Activated B cell treated with CpG ODN at 0.5 μM for 24 hours (primary cell): ENCODE measurements around the gene CXCR3. TPM values are rescaled to one million over a fixed set of nuclear protein-coding genes. Genes with fewer than 3 reads are reported as not detected.
"Not testable (repeated sequence)": the region's sequence is repeated elsewhere in the genome, so short reads cannot be mapped to it uniquely, and the experiment has no call there.

ENCODE experiments used
- ATAC-seq: fragments of 200-7000 bp; cut with Tn5 transposase; one replicate; pipeline ENCODE4 v1.10.0; 2021; ENCODE audit warnings: low read depth, mild to moderate bottlenecking, moderate library complexity
- CTCF ChIA-PET: fragments of 350-600 bp; sonication (Branson Sonifier 250); formaldehyde crosslinking; loops from one replicate; lab custom pipeline; 2021; ENCODE audit warnings: antibody characterized with exemption; lab: Charles Lee
- POLR2A ChIA-PET: fragments of 350-600 bp; sonication (Branson Sonifier 250); formaldehyde crosslinking; loops from one replicate; lab custom pipeline; 2021; ENCODE audit warnings: antibody characterized with exemption; lab: Charles Lee
- DNase-seq: peaks from one replicate; pipeline ENCODE4 v3.0.0; 2022
- H3K27ac Mint-ChIP-seq: one replicate; pipeline ENCODE4 v1.8.0; 2020; ENCODE audit warnings: mixed read lengths
- H3K27me3 Mint-ChIP-seq: one replicate; pipeline ENCODE4 v1.8.0; 2021; ENCODE audit warnings: mixed read lengths
- H3K36me3 Mint-ChIP-seq: one replicate; pipeline ENCODE4 v1.8.0; 2021; ENCODE audit warnings: low read depth, mixed read lengths
- H3K4me1 Mint-ChIP-seq: one replicate; pipeline ENCODE4 v1.8.0; 2021; ENCODE audit warnings: mixed read lengths
- H3K4me3 Mint-ChIP-seq: one replicate; pipeline ENCODE4 v1.8.0; 2020; ENCODE audit warnings: mild to moderate bottlenecking, mixed read lengths
- H3K9me3 Mint-ChIP-seq: one replicate; pipeline ENCODE4 v1.8.0; 2020; ENCODE audit warnings: mixed read lengths
- intact Hi-C: fragments of 100-400 bp; cut with micrococcal nuclease; formaldehyde crosslinking; loops from one replicate; pipeline ENCODE4 v1.15.1; 2024
- total RNA-seq: library from RNA; stranded (reverse); gene quantifications from 2 replicates; pipeline ENCODE4 v1.2.3, GENCODE V29; 2022
- TF ChIP-seq, protein P1 (sequence below): fragments of 200-600 bp; IDR thresholded peaks from one replicate; pipeline ENCODE4 v1.8.0; 2022; ENCODE audit warnings: antibody characterized with exemption, mild to moderate bottlenecking

CXCR3 gene
- total RNA-seq, 1 donor from 2014 or later, result 5.4 TPM

- Mint-ChIP-seq H3K9me3 (no peaks in the 10 kb centered on the region), H3K4me3 (no peak overlapping the region), H3K27me3 (no peaks in the 10 kb centered on the region), H3K36me3 (peaks cover 70% of the 10 kb centered on the region), H3K4me1 (no peaks in the 10 kb centered on the region), H3K27ac (no peak overlapping the region)
- ChIA-PET CTCF (no interaction called here), POLR2A (no interaction called here)
- DNase-seq (no peak), ATAC-seq (no peak)
- intact Hi-C loops, result no loop called here
- TF ChIP-seq, protein P1, sequence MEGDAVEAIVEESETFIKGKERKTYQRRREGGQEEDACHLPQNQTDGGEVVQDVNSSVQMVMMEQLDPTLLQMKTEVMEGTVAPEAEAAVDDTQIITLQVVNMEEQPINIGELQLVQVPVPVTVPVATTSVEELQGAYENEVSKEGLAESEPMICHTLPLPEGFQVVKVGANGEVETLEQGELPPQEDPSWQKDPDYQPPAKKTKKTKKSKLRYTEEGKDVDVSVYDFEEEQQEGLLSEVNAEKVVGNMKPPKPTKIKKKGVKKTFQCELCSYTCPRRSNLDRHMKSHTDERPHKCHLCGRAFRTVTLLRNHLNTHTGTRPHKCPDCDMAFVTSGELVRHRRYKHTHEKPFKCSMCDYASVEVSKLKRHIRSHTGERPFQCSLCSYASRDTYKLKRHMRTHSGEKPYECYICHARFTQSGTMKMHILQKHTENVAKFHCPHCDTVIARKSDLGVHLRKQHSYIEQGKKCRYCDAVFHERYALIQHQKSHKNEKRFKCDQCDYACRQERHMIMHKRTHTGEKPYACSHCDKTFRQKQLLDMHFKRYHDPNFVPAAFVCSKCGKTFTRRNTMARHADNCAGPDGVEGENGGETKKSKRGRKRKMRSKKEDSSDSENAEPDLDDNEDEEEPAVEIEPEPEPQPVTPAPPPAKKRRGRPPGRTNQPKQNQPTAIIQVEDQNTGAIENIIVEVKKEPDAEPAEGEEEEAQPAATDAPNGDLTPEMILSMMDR, result no peak
Measured at GRCh38 chrX:71599965-71600364, 18.3 kb downstream of the CXCR3 start.

GRCh38 chrX:71593210-71593609 lies 25.1 kb downstream of the CXCR3 start:
- H3K4me1 Mint-ChIP-seq, H3K27me3 Mint-ChIP-seq, H3K9me3 Mint-ChIP-seq, H3K27ac Mint-ChIP-seq, POLR2A ChIA-PET, H3K4me3 Mint-ChIP-seq, ATAC-seq, CTCF ChIA-PET, intact Hi-C loops, DNase-seq: not testable (repeated sequence)
- H3K36me3 Mint-ChIP-seq, result peaks cover 23% of the 10 kb centered on the region

DNA sequence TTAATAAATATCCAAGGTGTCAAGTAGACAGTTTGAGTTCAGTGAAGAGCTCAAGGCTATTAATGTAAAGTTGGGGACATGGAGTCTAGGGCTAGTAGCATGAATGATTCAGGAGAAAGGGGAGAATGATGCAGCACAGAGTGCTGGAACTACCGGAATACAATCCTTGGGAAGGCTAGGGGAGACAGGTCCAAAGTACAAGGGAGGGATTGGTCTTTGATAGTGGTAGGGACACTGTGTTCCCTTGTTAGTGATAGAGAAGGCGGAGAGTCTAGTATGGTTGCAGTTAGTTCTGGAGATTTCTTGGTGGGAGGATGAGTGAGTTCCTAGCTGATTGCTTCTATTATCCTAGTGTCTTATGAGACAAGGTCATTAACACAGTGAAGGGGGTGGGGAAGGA lies 31.4 kb downstream of the CXCR3 start:
- intact Hi-C loops, result no loop called here
- TF ChIP-seq, protein P1, result no peak
- Mint-ChIP-seq H3K27me3 (no peaks in the 10 kb centered on the region), H3K4me3 (no peak overlapping the region), H3K9me3 (no peaks in the 10 kb centered on the region), H3K4me1 (no peaks in the 10 kb centered on the region), H3K27ac (no peak overlapping the region), H3K36me3 (peaks cover 7% of the 10 kb centered on the region)
- ChIA-PET POLR2A (no interaction called here), CTCF (no interaction called here)
- no peak for ATAC-seq
- DNase-seq, result no peak

- H3K36me3 Mint-ChIP-seq, result peaks cover 25% of the 10 kb centered on the region
- ATAC-seq, result no peak
- H3K27me3 Mint-ChIP-seq, result no peaks in the 10 kb centered on the region
- intact Hi-C loops, result no loop called here
- no peaks in the 10 kb centered on the region for H3K4me1 Mint-ChIP-seq
- no peak overlapping the region for H3K4me3 Mint-ChIP-seq
- ChIA-PET CTCF (no interaction called here), POLR2A (no interaction called here)
- H3K9me3 Mint-ChIP-seq, result no peaks in the 10 kb centered on the region
- H3K27ac Mint-ChIP-seq, result no peak overlapping the region
- TF ChIP-seq, protein P1, result no peak
- DNase-seq, result no peak
Measured at GRCh38 chrX:71581210-71581609, 37.1 kb downstream of the CXCR3 start.

- CTCF ChIA-PET, result no interaction called here
Measured at GRCh38 chrX:71579990-71580380, 38.3 kb downstream of the CXCR3 start.

More at GRCh38 chrX:71579990-71580380, 38.3 kb downstream of the CXCR3 start:
- no peaks in the 10 kb centered on the region for H3K27me3 Mint-ChIP-seq
- H3K36me3 Mint-ChIP-seq, result peaks cover 32% of the 10 kb centered on the region
- POLR2A ChIA-PET, result no interaction called here
- H3K9me3 Mint-ChIP-seq, result no peaks in the 10 kb centered on the region
- H3K4me3 Mint-ChIP-seq, result no peak overlapping the region
- DNase-seq (no peak), ATAC-seq (no peak)
- TF ChIP-seq, protein P1, result no peak
- H3K4me1 Mint-ChIP-seq, result no peaks in the 10 kb centered on the region
- no peak overlapping the region for H3K27ac Mint-ChIP-seq
- intact Hi-C loops, result no loop called here
